Parathyroid adenoma (tissue), 2 donors: ENCODE measurements around the gene FSD1L.

ENCODE experiments used
- H2AFZ ChIP-seq: fragments of 300-600 bp; sonication (generic); one replicate; pipeline ENCODE4 v1.7.0; 2017; ENCODE audit warnings: antibody characterized with exemption, mild to moderate bottlenecking
- H3K27ac ChIP-seq: fragments of 300-600 bp; sonication (generic); one replicate; pipeline ENCODE4 v1.7.0; 2017
- H3K27me3 ChIP-seq: fragments of 300-600 bp; sonication (generic); one replicate; pipeline ENCODE4 v1.7.0; 2017; ENCODE audit warnings: low read length; ENCODE audit not compliant: control insufficient read depth, insufficient read depth
- H3K36me3 ChIP-seq: fragments of 300-600 bp; sonication (generic); one replicate; pipeline ENCODE4 v1.7.0; 2017; ENCODE audit warnings: low read length; ENCODE audit not compliant: control insufficient read depth, insufficient read depth
- H3K4me1 ChIP-seq: fragments of 300-600 bp; sonication (generic); one replicate; pipeline ENCODE4 v1.7.0; 2017; ENCODE audit warnings: control low read depth
- H3K4me2 ChIP-seq: fragments of 300-600 bp; sonication (generic); one replicate; pipeline ENCODE4 v1.7.0; 2017; ENCODE audit warnings: low read length
- H3K4me3 ChIP-seq: fragments of 300-600 bp; sonication (generic); one replicate; pipeline ENCODE4 v1.7.0; 2017; ENCODE audit warnings: low read depth, low read length
- H3K79me2 ChIP-seq: fragments of 300-600 bp; sonication (generic); one replicate; pipeline ENCODE4 v1.7.0; 2017; ENCODE audit warnings: control low read depth
- H3K9ac ChIP-seq: fragments of 300-600 bp; sonication (generic); one replicate; pipeline ENCODE4 v1.7.0; 2017; ENCODE audit warnings: mild to moderate bottlenecking
- H3K9me3 ChIP-seq: fragments of 300-600 bp; sonication (generic); one replicate; pipeline ENCODE4 v1.7.0; 2017; ENCODE audit warnings: low read length; ENCODE audit not compliant: control insufficient read depth
- TF ChIP-seq, protein P1 (sequence below): fragments of 300-600 bp; sonication (generic); IDR thresholded peaks from one replicate; pipeline ENCODE4 v1.7.0; 2017; ENCODE audit warnings: antibody characterized with exemption, mild to moderate bottlenecking
- donor health status: primary hyperparathyroidism.

The FSD1L gene

DNA sequence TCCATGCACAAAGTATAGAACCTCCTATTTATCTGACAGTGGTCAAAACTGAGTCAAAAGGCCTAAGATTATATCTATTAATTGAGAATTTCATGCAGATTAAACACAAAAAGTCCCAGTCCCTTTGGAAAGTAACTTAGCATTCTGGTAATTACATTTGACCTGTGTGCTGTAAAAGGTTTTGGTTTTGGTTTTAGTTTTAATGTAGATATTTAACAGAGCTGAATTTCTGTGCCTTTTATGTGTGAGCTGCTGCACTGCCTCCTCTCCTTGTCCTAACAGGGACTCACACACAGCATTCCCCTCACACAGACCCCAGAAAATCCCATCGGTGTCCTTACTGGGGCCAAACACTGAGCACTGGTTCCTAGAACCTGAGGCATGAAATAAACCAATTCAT lies 31.0 kb upstream of the FSD1L start:
- no peaks in the 10 kb centered on the region for H3K36me3 ChIP-seq

DNA sequence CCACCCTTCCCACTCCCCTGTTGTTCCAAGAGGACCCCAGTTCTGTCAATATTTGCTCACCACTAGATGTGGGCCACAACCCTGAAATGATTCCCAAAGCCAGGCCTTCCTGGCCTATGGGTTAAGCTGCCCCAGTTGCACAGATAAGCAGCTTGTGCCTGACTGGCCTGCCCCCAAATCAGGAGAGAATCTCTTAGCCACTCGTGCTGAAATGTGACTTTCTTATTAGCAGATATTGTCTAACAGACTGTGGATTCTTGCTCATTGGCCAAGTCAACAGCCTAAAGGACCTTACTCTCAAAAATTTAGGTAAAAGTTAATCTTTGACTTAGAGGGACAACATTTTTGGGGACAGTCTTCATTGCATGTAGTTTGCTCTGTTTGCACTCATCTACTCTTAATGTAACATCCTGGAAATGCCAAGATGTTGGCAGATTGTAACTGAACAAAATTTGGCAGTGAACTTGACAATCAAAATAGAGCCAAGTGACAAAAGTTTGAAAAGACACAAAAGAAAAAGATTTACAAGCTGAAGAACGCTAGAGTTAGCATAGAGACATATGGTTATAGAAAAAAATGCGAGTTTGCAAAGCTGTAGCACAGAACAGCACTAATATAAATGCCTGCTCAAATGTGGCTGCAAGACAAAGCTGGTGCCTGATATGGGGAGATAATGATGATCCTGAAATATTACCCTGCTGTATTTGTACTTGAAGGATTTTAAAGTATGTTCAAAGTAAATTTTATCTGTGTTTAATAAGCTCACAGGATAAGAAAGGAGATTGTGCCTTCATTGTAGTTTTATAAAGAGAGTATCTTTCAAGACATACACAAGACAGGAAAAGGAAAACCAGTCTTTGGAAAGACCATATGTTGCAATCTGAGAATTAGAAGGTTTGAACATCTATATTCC lies 29.0 kb upstream of the FSD1L start:
- no peaks in the 10 kb centered on the region for H3K9me3 ChIP-seq
- TF ChIP-seq, protein P1, sequence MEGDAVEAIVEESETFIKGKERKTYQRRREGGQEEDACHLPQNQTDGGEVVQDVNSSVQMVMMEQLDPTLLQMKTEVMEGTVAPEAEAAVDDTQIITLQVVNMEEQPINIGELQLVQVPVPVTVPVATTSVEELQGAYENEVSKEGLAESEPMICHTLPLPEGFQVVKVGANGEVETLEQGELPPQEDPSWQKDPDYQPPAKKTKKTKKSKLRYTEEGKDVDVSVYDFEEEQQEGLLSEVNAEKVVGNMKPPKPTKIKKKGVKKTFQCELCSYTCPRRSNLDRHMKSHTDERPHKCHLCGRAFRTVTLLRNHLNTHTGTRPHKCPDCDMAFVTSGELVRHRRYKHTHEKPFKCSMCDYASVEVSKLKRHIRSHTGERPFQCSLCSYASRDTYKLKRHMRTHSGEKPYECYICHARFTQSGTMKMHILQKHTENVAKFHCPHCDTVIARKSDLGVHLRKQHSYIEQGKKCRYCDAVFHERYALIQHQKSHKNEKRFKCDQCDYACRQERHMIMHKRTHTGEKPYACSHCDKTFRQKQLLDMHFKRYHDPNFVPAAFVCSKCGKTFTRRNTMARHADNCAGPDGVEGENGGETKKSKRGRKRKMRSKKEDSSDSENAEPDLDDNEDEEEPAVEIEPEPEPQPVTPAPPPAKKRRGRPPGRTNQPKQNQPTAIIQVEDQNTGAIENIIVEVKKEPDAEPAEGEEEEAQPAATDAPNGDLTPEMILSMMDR = no peak
- no peak overlapping the region for H3K9ac ChIP-seq
- no peak overlapping the region for H2AFZ ChIP-seq
- no peak overlapping the region for H3K27ac ChIP-seq
- no peaks in the 10 kb centered on the region for H3K36me3 ChIP-seq
- no peak overlapping the region for H3K4me3 ChIP-seq
- H3K79me2 ChIP-seq = no peaks in the 10 kb centered on the region
- H3K27me3 ChIP-seq = no peaks in the 10 kb centered on the region
- no peak overlapping the region for H3K4me2 ChIP-seq
- peaks cover 2% of the 10 kb centered on the region for H3K4me1 ChIP-seq

More for the DNA sequence above, 31.0 kb upstream of the FSD1L start:
- Histone ChIP-seq H3K79me2 (no peaks in the 10 kb centered on the region), H3K4me1 (peaks cover 2% of the 10 kb centered on the region), H3K27me3 (no peaks in the 10 kb centered on the region), H3K27ac (no peak overlapping the region), H3K4me2 (no peak overlapping the region), H3K4me3 (no peak overlapping the region), H3K9me3 (no peaks in the 10 kb centered on the region), H2AFZ (no peak overlapping the region), H3K9ac (no peak overlapping the region)
- TF ChIP-seq, protein P1 = no peak

DNA sequence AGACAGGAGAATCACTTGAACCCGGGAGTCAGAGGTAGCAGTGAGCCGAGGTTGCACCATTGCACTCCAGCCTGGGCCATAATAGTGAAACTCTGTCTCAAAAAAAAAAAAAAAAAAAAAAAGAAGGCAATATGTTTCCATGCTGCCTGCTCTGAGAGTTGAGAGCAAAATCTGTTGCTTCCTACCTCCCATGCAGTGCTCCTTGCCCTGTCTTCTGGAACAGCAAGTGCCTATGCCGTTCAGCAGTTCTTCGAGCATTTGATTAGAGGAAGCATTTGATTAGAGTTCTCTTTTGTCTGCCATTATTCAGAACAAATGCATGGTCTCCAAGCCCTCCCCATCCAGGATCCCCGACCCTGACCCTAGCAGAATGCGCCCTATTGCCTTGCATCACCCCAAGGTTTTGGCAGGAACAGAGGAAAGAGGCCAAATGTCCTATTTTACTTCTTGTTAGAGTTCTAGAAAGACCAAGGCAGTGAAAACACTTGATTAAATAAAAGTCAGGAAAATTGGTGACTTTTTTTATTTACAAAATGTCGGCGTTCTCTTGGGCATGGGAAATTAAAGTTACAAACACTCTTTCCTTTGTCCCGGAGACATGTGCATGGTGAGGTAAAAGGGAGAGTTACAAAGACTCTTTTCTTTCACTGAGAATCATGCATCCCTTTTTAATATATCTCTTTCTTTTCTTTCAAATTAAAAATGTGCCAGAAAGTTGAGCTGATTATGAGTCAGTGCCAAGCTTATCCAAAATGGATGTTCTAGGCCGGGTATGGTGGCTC lies 27.8 kb upstream of the FSD1L start:
- Histone ChIP-seq H3K9ac (no peak overlapping the region), H3K27ac (no peak overlapping the region), H2AFZ (no peak overlapping the region), H3K9me3 (no peaks in the 10 kb centered on the region), H3K4me2 (no peak overlapping the region), H3K27me3 (no peaks in the 10 kb centered on the region), H3K4me1 (peaks cover 2% of the 10 kb centered on the region), H3K79me2 (no peaks in the 10 kb centered on the region), H3K4me3 (no peak overlapping the region), H3K36me3 (no peaks in the 10 kb centered on the region)
- TF ChIP-seq, protein P1 = no peak

DNA sequence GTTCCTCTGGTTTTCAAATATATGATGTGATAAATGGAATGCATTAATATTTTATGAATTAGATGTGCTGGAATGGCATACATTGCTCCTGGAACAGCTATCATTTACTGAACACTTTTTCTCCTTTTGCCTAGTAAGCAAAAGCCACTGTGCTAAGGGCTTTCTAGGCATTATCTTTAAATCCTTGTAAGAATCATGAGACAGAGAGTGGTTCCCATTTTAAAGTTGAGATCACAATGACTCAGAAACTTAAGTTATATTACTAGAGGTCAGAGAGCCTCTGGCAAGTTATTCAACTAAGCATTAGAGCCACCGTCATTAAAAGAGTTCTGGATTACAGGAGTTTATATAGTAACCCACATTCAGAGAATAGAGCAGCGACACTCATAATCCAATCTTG lies 26.7 kb upstream of the FSD1L start:
- TF ChIP-seq, protein P1 = no peak
- Histone ChIP-seq H3K4me1 (no peaks in the 10 kb centered on the region), H3K9me3 (no peaks in the 10 kb centered on the region), H3K27me3 (no peaks in the 10 kb centered on the region), H3K36me3 (no peaks in the 10 kb centered on the region), H3K4me2 (no peak overlapping the region), H3K4me3 (no peak overlapping the region), H2AFZ (no peak overlapping the region), H3K79me2 (no peaks in the 10 kb centered on the region), H3K9ac (no peak overlapping the region), H3K27ac (no peak overlapping the region)
